OCI-LY1 (cell line): ENCODE results near the gene COL5A2.

Experiments
- H2AFZ ChIP-seq: fragments of 200-600 bp; sonication (generic), shearing (Covaris generic); 2 replicates; pipeline ENCODE4 v1.6.0; 2014; ENCODE audit warnings: antibody characterized with exemption, mild to moderate bottlenecking, low read length
- H3F3A ChIP-seq: fragments of 200-600 bp; sonication (generic), shearing (Covaris generic); 2 replicates; pipeline ENCODE4 v1.6.0; 2014; ENCODE audit warnings: mild to moderate bottlenecking, antibody characterized with exemption, low read length, moderate library complexity; ENCODE audit not compliant: insufficient read depth
- H3K27ac ChIP-seq: fragments of 200-600 bp; sonication (generic); 2 replicates; pipeline ENCODE4 v1.5.1; 2014; ENCODE audit warnings: low read length, mixed run types, mild to moderate bottlenecking, low read depth; ENCODE audit not compliant: poor library complexity, severe bottlenecking
- H3K27me3 ChIP-seq: fragments of 200-600 bp; sonication (generic); 2 replicates; pipeline ENCODE4 v1.6.0; 2014; ENCODE audit warnings: antibody characterized with exemption, mild to moderate bottlenecking, low read length, moderate library complexity; ENCODE audit not compliant: insufficient read depth
- H3K36me3 ChIP-seq: fragments of 200-600 bp; sonication (generic); 2 replicates; pipeline ENCODE4 v1.6.1; 2014; ENCODE audit warnings: mild to moderate bottlenecking, antibody characterized with exemption, low read length, moderate library complexity, mixed read lengths; ENCODE audit not compliant: insufficient read depth
- H3K4me1 ChIP-seq: fragments of 200-600 bp; sonication (generic); 2 replicates; pipeline ENCODE4 v1.5.1; 2014; ENCODE audit warnings: mild to moderate bottlenecking, low read length, moderate library complexity; ENCODE audit not compliant: insufficient read depth, severe bottlenecking
- H3K4me2 ChIP-seq: fragments of 200-600 bp; sonication (generic), shearing (Covaris generic); 2 replicates; pipeline ENCODE4 v1.6.1; 2014; ENCODE audit warnings: low read length
- H3K4me3 ChIP-seq: fragments of 200-600 bp; sonication (generic); 2 replicates; pipeline ENCODE4 v1.5.1; 2014; ENCODE audit warnings: low read length, low read depth, mild to moderate bottlenecking, mixed read lengths; ENCODE audit not compliant: poor library complexity, severe bottlenecking
- H3K79me2 ChIP-seq: fragments of 200-600 bp; shearing (Covaris generic); 2 replicates; pipeline ENCODE4 v1.6.1; 2016; ENCODE audit warnings: mixed run types, low read length, mixed read lengths; ENCODE audit not compliant: insufficient read depth
- H3K9ac ChIP-seq: fragments of 200-600 bp; sonication (generic), shearing (Covaris generic); 2 replicates; pipeline ENCODE4 v1.6.1; 2014; ENCODE audit warnings: mild to moderate bottlenecking, low read length, mixed read lengths
- H3K9me2 ChIP-seq: fragments of 200-600 bp; sonication (generic), shearing (Covaris generic); 2 replicates; pipeline ENCODE4 v1.6.1; 2014; ENCODE audit warnings: low read depth, mild to moderate bottlenecking, low read length, mixed read lengths
- H3K9me3 ChIP-seq: fragments of 200-600 bp; shearing (Covaris generic); 2 replicates; pipeline ENCODE4 v1.6.1; 2014; ENCODE audit warnings: low read length, mixed read lengths
- H4K20me1 ChIP-seq: fragments of 200-600 bp; sonication (generic), shearing (Covaris generic); 2 replicates; pipeline ENCODE4 v1.6.0; 2016; ENCODE audit warnings: mild to moderate bottlenecking, low read length; ENCODE audit not compliant: insufficient read depth
- CTCF ChIP-seq: fragments of 200-600 bp; sonication (generic), shearing (Covaris generic); IDR thresholded peaks from 2 replicates; pipeline ENCODE4 v1.5.1; 2017; ENCODE audit warnings: mild to moderate bottlenecking, antibody characterized with exemption, low read length, moderate library complexity, mixed read lengths
- EZH2 ChIP-seq: fragments of 200-600 bp; sonication (generic), shearing (Covaris generic); IDR thresholded peaks from 2 replicates; pipeline ENCODE4 v1.8.0; 2017; ENCODE audit warnings: borderline replicate concordance, mixed run types, mild to moderate bottlenecking, antibody characterized with exemption, low read length, moderate library complexity, mixed read lengths

Gene COL5A2

GRCh38 chr2:189012351-189012750, 167.2 kb downstream of the COL5A2 start:
- Histone ChIP-seq H3K4me2 (no peak overlapping the region), H3K27ac (no peak overlapping the region), H3K27me3 (no peaks in the 10 kb centered on the region), H3K4me3 (no peak overlapping the region), H3K9me3 (no peaks in the 10 kb centered on the region), H4K20me1 (no peaks in the 10 kb centered on the region), H3F3A (no peaks in the 10 kb centered on the region), H3K36me3 (no peaks in the 10 kb centered on the region), H3K9me2 (no peaks in the 10 kb centered on the region), H2AFZ (no peak overlapping the region), H3K4me1 (no peaks in the 10 kb centered on the region), H3K79me2 (no peaks in the 10 kb centered on the region), H3K9ac (no peak overlapping the region)
- TF ChIP-seq EZH2 (no peak), CTCF (no peak)

- no peaks in the 10 kb centered on the region for H3F3A ChIP-seq
Observed at GRCh38 chr2:189010536-189010935, 169.0 kb downstream of the COL5A2 start.

DNA sequence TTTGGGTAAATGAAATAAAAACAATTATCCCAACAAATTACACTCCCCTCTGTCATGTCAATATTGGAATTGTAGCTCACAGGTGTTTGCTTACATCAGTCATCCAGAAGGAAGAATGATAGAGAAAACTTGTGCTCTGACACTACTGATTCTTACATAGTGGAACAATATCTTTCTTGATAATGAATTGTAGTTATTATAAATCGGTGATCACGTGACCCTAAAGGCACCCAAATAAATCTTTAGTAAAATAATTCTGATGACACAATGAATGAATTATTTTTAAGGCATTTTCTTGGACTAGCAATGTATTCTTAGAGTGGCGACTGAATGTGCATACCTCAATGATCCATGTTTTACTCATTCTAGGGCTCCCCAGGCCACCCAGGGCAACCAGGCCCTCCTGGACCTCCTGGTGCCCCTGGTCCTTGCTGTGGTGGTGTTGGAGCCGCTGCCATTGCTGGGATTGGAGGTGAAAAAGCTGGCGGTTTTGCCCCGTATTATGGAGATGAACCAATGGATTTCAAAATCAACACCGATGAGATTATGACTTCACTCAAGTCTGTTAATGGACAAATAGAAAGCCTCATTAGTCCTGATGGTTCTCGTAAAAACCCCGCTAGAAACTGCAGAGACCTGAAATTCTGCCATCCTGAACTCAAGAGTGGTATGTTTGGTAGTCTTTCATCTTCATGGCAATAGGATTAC, 170.9 kb downstream of the COL5A2 start:
- Histone ChIP-seq H3K4me3 (no peak overlapping the region), H3K36me3 (no peaks in the 10 kb centered on the region), H3K9me3 (no peaks in the 10 kb centered on the region), H3F3A (no peaks in the 10 kb centered on the region), H4K20me1 (no peaks in the 10 kb centered on the region), H3K27ac (no peak overlapping the region), H3K27me3 (no peaks in the 10 kb centered on the region), H3K4me2 (no peak overlapping the region), H3K9ac (no peak overlapping the region), H2AFZ (no peak overlapping the region), H3K79me2 (no peaks in the 10 kb centered on the region), H3K4me1 (no peaks in the 10 kb centered on the region), H3K9me2 (no peaks in the 10 kb centered on the region)
- no peak for TF ChIP-seq EZH2
- TF ChIP-seq CTCF, result no peak

More at GRCh38 chr2:189010536-189010935, 169.0 kb downstream of the COL5A2 start:
- no peaks in the 10 kb centered on the region for H3K36me3 ChIP-seq
- H3K27ac ChIP-seq, result no peak overlapping the region
- H4K20me1 ChIP-seq, result no peaks in the 10 kb centered on the region
- H2AFZ ChIP-seq, result no peak overlapping the region
- no peaks in the 10 kb centered on the region for H3K4me1 ChIP-seq
- H3K9ac ChIP-seq, result no peak overlapping the region
- H3K79me2 ChIP-seq, result no peaks in the 10 kb centered on the region
- H3K4me2 ChIP-seq, result no peak overlapping the region
- no peaks in the 10 kb centered on the region for H3K9me2 ChIP-seq
- no peaks in the 10 kb centered on the region for H3K9me3 ChIP-seq
- no peaks in the 10 kb centered on the region for H3K27me3 ChIP-seq
- no peak for TF ChIP-seq CTCF
- no peak overlapping the region for H3K4me3 ChIP-seq
